GM18511 (cell line): ENCODE measurements around the gene CRIP2.

Experiments
- ATAC-seq: cut with Tn5 transposase; IDR thresholded peaks from one replicate; pipeline ENCODE4 v1.9.1; 2021; ENCODE audit warnings: mild to moderate bottlenecking, moderate library complexity; ENCODE audit not compliant: unreplicated experiment

The CRIP2 gene

GRCh38 chr14:105495990-105496830, 21.6 kb downstream of the CRIP2 start:
- ATAC-seq, result no peak

- no peak for ATAC-seq
Observed at GRCh38 chr14:105496831-105497591, 22.4 kb downstream of the CRIP2 start.

- no peak for ATAC-seq
Observed at GRCh38 chr14:105497671-105498429, 23.2 kb downstream of the CRIP2 start.

- no peak for ATAC-seq
Observed at GRCh38 chr14:105498430-105499255, 24.0 kb downstream of the CRIP2 start.

GRCh38 chr14:105499256-105500035, 24.8 kb downstream of the CRIP2 start:
- ATAC-seq, result no peak

- no peak for ATAC-seq
Observed at GRCh38 chr14:105500036-105500725, 25.6 kb downstream of the CRIP2 start.

- no peak for ATAC-seq
Observed at GRCh38 chr14:105500726-105501101, 26.1 kb downstream of the CRIP2 start.

- no peak for ATAC-seq
Observed at GRCh38 chr14:105501504-105502291, 27.1 kb downstream of the CRIP2 start.

GRCh38 chr14:105502446-105503295, 28.1 kb downstream of the CRIP2 start:
- no peak for ATAC-seq

- no peak for ATAC-seq
Observed at GRCh38 chr14:105503296-105503640, 28.6 kb downstream of the CRIP2 start.

GRCh38 chr14:105503935-105504692, 29.5 kb downstream of the CRIP2 start:
- ATAC-seq, result no peak

GRCh38 chr14:105505101-105505500, 30.5 kb downstream of the CRIP2 start:
- ATAC-seq, result no peak

GRCh38 chr14:105507247-105507646, 32.6 kb downstream of the CRIP2 start:
- ATAC-seq, result no peak

- ATAC-seq, result no peak
Observed at GRCh38 chr14:105508069-105508468, 33.4 kb downstream of the CRIP2 start.

- ATAC-seq, result no peak
Observed at GRCh38 chr14:105508601-105509000, 34.0 kb downstream of the CRIP2 start.

- ATAC-seq, result no peak
Observed at GRCh38 chr14:105517096-105517495, 42.5 kb downstream of the CRIP2 start.
